GM12801 (cell line): ENCODE measurements around the gene GNG7.

Experiments used
- TF ChIP-seq, protein P1 (sequence below): IDR thresholded peaks from one replicate; pipeline ENCODE4 v1.5.1; 2011; ENCODE audit warnings: control low read depth; ENCODE audit not compliant: insufficient read length; ENCODE audit errors: extremely low read depth

The GNG7 gene

DNA sequence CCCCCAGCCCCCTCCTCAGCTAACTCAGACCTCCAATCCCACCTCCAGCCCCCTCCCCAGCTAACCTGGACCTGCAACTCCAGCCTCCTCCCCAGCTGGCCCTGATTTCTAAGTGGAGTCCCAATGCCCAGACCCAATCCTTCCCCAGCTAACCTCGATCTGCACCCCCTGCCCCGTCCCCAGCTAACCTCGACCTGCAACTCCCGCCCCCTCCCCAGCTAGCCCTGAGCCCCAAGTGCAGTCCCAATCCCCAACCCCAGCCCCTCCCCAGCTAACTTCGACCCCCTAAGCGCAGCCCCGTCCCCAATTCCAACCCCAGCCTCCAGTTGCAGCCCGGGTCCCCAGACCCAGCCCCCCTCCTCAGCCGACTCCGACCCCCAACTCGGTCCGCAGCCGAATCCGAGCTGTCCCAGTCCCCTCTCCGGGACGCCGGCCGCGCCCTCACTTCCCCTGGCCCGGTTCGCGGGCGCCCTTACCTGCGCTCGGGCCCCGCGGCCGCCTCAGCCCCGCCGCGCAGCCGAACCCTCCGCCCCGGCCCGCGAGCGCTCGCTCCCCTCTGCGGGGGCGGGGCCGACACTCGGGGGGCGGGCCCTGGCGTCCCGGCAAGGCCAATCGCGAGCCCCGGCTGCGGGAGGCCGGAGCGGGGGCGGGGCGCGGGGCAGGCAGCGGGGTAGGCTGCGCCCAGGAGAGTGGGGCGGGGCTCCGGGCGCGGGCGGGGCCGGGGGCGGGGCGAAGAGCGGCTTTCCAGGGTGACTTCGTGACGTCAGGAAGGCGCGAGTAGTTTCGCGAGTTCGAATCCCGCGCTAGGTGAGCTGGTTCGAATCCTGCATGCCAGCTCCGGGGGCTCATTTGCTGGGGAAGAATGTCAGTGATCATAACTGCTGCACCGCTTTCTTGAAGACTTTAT lies at the start of gene GNG7:
GNG7 (minus strand) TSS at position 525 of the 907 bp plus-strand sequence. CDS start 182,006 bp downstream, outside the sequence.
- TF ChIP-seq, protein P1, sequence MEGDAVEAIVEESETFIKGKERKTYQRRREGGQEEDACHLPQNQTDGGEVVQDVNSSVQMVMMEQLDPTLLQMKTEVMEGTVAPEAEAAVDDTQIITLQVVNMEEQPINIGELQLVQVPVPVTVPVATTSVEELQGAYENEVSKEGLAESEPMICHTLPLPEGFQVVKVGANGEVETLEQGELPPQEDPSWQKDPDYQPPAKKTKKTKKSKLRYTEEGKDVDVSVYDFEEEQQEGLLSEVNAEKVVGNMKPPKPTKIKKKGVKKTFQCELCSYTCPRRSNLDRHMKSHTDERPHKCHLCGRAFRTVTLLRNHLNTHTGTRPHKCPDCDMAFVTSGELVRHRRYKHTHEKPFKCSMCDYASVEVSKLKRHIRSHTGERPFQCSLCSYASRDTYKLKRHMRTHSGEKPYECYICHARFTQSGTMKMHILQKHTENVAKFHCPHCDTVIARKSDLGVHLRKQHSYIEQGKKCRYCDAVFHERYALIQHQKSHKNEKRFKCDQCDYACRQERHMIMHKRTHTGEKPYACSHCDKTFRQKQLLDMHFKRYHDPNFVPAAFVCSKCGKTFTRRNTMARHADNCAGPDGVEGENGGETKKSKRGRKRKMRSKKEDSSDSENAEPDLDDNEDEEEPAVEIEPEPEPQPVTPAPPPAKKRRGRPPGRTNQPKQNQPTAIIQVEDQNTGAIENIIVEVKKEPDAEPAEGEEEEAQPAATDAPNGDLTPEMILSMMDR: no peak

DNA sequence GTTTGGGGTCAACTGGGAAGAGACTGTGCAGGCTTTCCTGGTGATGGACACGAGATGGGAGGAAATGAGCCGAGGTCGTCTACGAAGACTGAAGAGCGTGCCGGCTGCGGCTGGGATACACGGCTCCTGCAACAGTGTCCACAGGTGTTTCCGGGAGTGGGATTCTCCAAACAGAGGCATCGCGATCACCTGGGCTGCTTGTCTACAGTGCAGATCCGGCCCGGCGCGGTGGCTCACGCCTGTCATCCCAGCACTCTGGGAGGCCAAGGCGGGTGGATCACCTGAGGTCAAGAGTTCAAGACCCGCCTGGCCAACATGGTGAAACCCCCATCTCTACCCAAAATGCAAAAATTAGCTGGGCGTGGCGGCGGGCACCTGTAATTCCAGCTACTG lies 48.9 kb upstream of the GNG7 start:
- TF ChIP-seq, protein P1: no peak

DNA sequence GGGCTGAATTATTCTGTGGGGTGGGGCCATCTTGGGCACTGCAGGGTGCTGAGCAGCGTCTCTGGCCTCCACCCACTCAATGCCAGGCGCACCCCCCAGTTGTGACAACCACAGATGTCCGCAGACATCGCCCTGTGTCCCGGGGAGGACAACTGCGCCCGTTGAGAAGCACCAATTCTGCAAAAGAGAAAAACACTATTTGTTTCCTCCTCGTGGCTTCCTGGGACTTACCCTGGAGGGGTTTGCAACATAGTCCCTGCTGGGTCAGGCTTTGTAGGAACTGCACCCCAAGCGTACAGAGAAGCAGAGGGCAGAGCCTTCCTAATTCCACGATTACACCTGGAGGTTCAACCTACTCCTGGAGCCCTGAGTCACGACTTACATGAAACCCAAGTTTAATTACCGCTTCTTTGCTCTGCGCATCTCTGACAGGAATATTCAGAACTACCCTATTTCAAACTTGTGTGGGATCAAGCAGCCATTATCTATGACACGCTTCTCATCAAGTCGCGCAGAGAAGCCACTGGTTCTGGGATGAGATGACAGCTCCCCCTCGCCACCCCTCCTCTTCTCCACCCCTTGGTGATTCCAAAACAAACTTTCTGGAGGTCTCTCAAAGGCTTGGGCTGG lies 48.4 kb upstream of the GNG7 start:
- TF ChIP-seq, protein P1: no peak

DNA sequence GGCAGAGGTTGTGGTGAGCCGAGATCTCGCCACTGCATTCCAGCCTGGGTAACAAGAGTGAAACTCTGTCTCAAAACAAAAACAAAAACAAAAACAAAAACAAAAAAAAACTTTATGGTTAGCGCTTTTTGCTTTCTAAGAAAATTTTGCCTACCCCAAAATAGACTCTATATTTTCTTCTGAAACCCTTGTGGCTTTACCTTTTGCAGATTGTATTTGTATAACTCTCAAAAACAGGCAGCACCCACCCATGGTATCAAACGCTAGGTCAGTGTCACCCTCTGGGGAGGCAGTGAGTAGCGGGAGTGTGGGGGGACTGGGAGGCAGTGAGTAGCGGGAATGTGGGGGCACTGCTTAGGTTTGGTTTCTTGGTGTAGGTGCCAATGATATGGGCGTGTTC lies 44.9 kb upstream of the GNG7 start:
- TF ChIP-seq, protein P1: no peak

- TF ChIP-seq, protein P1: no peak
These were observed 41.6 kb upstream of the GNG7 start for GRCh38 chr19:2744113-2744512.

GRCh38 chr19:2743099-2743498 lies 40.6 kb upstream of the GNG7 start:
- TF ChIP-seq, protein P1: no peak

GRCh38 chr19:2740314-2740656 lies 37.8 kb upstream of the GNG7 start:
- TF ChIP-seq, protein P1: no peak
